Right lobe of liver (tissue), 6 donors: Measurements from ENCODE around the gene LTBP3. TPM values are rescaled to one million over a fixed set of nuclear protein-coding genes. Genes with fewer than 3 reads are reported as not detected.
"Not testable (repeated sequence)": the region's sequence is repeated elsewhere in the genome, so short reads cannot be mapped to it uniquely, and the experiment has no call there.

Source experiments
- ATAC-seq, 4 donors: fragments of 200-7000 bp; cut with Tn5 transposase; one replicate each; pipeline ENCODE4 v1.9.1; 2020; ENCODE audit warnings: mild to moderate bottlenecking in 4 of 4, moderate library complexity in 4 of 4
- DNase-seq, 3 donors: peaks; one replicate each; pipeline ENCODE4 v3.0.0-alpha.2; 2020
- H3K27ac ChIP-seq, 3 donors: fragments of 200-600 bp; one replicate each; pipeline ENCODE4 v1.8.0; 2022
- H3K27me3 ChIP-seq, 2 donors: fragments of 200-600 bp; one replicate each; pipeline ENCODE4 v1.8.0; 2022
- H3K36me3 ChIP-seq, 4 donors: fragments of 200-600 bp; sonication (generic) in 1 of 4; one replicate each; pipeline versions ENCODE4 v1.5.1 to v1.8.0; 2017 to 2022; ENCODE audit warnings: control low read depth in 1 of 4
- H3K4me1 ChIP-seq, 4 donors: fragments of 200-600 bp; sonication (generic) in 1 of 4; one replicate each; pipeline versions ENCODE4 v1.5.1 to v1.8.0; 2017 to 2022; ENCODE audit warnings: control low read depth in 1 of 4
- H3K4me3 ChIP-seq, 3 donors: fragments of 200-600 bp; one replicate each; pipeline ENCODE4 v1.8.0; 2022
- H3K9me3 ChIP-seq, 4 donors: fragments of 200-600 bp; sonication (generic) in 1 of 4; one replicate each; pipeline versions ENCODE4 v1.5.1 to v1.8.0; 2017 to 2022; ENCODE audit warnings: control low read depth in 1 of 4
- CTCF ChIP-seq, 4 donors: fragments of 200-600 bp in 3 of 4; fragments of 450-650 bp in 1 of 4; IDR thresholded peaks; one replicate each; pipeline versions ENCODE4 v1.5.1 to v1.8.0; 2016 to 2022; ENCODE audit warnings: antibody characterized with exemption in 4 of 4, mild to moderate bottlenecking in 2 of 4
- POLR2A ChIP-seq: fragments of 450-650 bp; IDR thresholded peaks from one replicate; pipeline ENCODE4 v1.6.1; 2017; ENCODE audit warnings: antibody characterized with exemption, mild to moderate bottlenecking
- WGBS: methylation state at CpG from one replicate; pipeline ENCODE4 v1.1.6; 2018; ENCODE audit warnings: low coverage, low lambda C conversion rate; ENCODE audit not compliant: insufficient coverage; ENCODE audit errors: missing lambda C conversion rate; 5-methylcytosine and 5-hydroxymethylcytosine counted together
- intact Hi-C, 2 donors: fragments of 100-400 bp; cut with DNase I; formaldehyde crosslinking; loops; one replicate each; pipeline versions ENCODE4 v1.11.2 to v1.14.1; 2022
- total RNA-seq, 6 experiments: library from RNA; depleted of rRNA in 2 of 6; stranded (reverse); fragments of >200 nt in 2 of 6; fragmentation: NEBNext Ultra II Directional in 3 of 6; extraction: Animal tissue kit (Norgen Biotek cat#: 25700) in 3 of 6; gene quantifications; one replicate each; pipeline versions ENCODE4 v1.1.0 to v1.2.4, GENCODE V29; 2016 to 2023
- donor health status: DM: no; HTN: yes; CAD: no.
- donor health status: DM: no; HTN: no; CAD: no.
- donor health status: DM: no; HTN: no; CAD: no.
- donor health status: DM: no; HTN: yes; CAD: no.
- donor health status: DM: no; HTN: yes; CAD: no.

Gene LTBP3
- total RNA-seq, 6 experiments from 2014 or later, result 26.6 to 94.1 (median 46.8) TPM

- intact Hi-C loops, result loop anchor here (5.0 to 10.0 kb wide), 2 partner anchors 54 to 157 kb away; no protein-coding TSS in a partner anchor
- WGBS, result 93% methylated on average over 5 of the region's 8 CpGs
These were observed 39.1 kb downstream of the LTBP3 start for GRCh38 chr11:65518941-65519549.

DNA sequence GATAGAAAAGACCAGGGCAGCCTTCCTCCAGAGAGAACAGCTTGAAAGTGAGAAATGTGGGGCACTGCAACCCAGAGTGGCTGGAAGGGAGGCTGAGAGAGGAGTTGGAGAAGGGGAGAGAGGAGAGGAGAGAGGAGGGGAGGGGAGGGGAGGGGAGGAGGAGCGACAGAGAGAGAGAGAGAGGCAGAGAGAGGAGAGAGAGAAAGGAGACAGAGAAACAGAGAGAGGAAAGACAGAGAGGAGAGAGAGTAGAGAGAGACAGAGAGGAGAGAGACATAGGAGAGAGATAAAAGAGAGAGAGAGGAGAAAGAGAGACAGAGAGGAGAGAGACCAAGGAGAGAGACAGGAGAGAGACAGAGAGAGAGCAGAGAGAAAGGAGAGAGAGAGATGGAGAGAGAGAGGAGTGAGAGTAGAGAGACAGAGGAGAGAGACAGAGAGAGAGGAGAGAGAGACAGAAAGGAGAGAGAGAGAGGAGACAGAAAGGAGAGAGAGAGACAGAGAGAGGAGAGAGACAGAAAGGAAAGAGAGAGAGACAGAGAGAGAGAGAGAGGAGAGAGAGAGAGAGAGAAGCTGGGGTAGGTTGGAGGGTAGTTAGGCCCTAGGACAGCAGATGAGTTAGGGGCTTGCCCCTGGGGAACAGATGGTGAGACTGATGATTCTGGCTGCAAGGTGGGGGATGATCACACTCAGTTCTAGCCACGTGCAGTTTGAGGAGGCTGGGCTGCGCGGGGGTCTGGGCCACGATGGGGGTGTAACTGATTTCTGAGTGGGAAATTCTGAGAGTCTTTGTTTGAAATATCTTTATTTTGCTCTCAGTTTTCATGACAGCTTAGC lies 41.8 kb downstream of the LTBP3 start:
- Histone ChIP-seq H3K27ac (no peak overlapping the region), H3K36me3 (no peaks in the 10 kb centered on the region), H3K27me3 (no peaks in the 10 kb centered on the region), H3K9me3 (no peaks in the 10 kb centered on the region), H3K4me3 (no peak overlapping the region), H3K4me1 (no peaks in the 10 kb centered on the region)
- WGBS, result 65% methylated on average over 5 of the region's 5 CpGs
- peak in 1 of 3 donors; percentile 32 for DNase-seq
- ATAC-seq, result peak in 1 of 4 donors; percentile 36
- intact Hi-C loops, result loop anchor here (5.0 to 10.0 kb wide), 2 partner anchors 52 to 154 kb away; no protein-coding TSS in a partner anchor
- TF ChIP-seq CTCF (IDR thresholded peaks at IDR 0.05) (no peak), POLR2A (no peak)

More at GRCh38 chr11:65518941-65519549, 39.1 kb downstream of the LTBP3 start:
- H3K27me3 ChIP-seq, H3K4me3 ChIP-seq, H3K9me3 ChIP-seq, H3K27ac ChIP-seq, H3K36me3 ChIP-seq, ATAC-seq: not testable (repeated sequence)
- peaks cover 0 to 15% (median 2%) of the 10 kb centered on the region in 4 donors for H3K4me1 ChIP-seq
- peak in 1 of 3 donors; percentile 10 for DNase-seq

DNA sequence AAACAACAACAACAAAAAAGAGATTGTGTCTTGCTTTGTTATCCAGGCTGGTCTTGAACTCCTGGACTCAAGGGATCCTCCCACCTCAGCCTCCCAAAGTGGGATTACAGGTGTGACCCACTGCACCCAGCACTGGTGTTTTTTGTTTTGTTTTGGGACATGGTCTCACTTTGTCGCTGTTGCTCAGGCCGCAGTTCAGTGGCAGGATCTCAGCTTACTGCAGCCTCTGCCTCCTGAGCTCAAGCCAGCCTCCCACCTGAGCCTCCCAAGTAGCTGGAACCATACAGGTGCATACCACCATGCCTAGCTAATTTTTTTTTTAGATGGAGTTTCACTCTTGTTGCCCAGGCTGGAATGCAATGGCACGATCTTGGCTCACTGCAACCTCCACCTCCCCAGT lies 45.8 kb downstream of the LTBP3 start:
- DNase-seq, result peak in 2 of 3 donors; percentile 14 to 31
- not testable (repeated sequence) for ATAC-seq, H3K27ac ChIP-seq, H3K9me3 ChIP-seq, H3K27me3 ChIP-seq, H3K36me3 ChIP-seq, H3K4me1 ChIP-seq, H3K4me3 ChIP-seq
- 97% methylated on average over 3 of the region's 3 CpGs for WGBS
- intact Hi-C loops, result loop anchor here in 1 of 2 donors (5.0 to 10.0 kb wide), 2 partner anchors 48 to 145 kb away; no protein-coding TSS in a partner anchor

DNA sequence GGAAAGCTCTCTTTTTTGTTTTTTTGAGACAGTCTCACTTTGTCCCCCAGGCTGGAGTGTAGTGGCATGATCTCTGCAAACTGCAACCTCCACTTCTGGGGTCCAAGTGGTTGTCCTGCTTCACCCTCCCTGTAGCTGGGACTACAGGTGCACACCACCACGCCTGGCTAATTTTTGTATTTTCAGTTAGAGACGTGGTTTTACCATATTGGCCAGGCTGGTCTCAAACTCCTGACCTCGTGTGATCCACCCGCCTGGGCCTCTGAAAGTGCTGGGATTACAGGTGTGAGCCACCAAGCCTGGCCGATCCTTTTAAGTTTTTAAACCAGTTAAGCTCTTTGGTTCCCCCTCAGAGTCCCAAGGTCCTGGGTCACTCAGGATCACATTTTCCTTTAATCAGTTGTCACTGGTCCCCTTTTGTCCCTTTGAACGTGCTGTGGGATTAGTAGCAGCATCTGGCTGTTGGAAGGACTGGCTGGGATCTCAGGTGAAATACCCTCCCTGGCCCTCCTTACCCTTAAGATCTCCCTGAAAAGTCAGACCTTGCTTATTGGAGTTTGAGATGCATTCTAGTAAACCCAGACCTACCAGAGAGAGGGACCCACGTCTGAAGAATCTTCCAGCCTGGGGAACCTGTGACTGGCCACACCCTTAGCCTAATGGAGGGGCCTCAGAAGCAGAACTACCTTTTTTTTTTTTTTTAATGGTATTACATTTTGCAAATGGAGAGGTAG lies 51.2 kb downstream of the LTBP3 start:
- intact Hi-C loops, result no loop called here
- Histone ChIP-seq H3K36me3 (peaks cover 13 to 48% (median 32%) of the 10 kb centered on the region in 4 donors), H3K4me3 (no peak overlapping the region)

More for the DNA sequence above, 51.2 kb downstream of the LTBP3 start:
- TF ChIP-seq CTCF (IDR thresholded peaks at IDR 0.05) (no peak), POLR2A (peak; percentile 73)
- H3K9me3 ChIP-seq, result no peaks in the 10 kb centered on the region
- ATAC-seq (peak; percentile 9 to 24 (median 16)), DNase-seq (peak in 1 of 3 donors; percentile 54)
- WGBS, result 11% methylated on average over 7 of the region's 7 CpGs
- peaks cover 0 to 36% (median 0%) of the 10 kb centered on the region in 4 donors for H3K4me1 ChIP-seq
- H3K27me3 ChIP-seq, result no peaks in the 10 kb centered on the region
- peak overlapping the region; percentile 84 to 100 (median 99) for H3K27ac ChIP-seq
